NCI-H2196 treated with DMSO at 0.1 percent for 48 hours (cell line): ENCODE data around the gene SLCO1C1.
"Not testable (repeated sequence)": the region's sequence is repeated elsewhere in the genome, so short reads cannot be mapped to it uniquely, and the experiment has no call there.

Source experiments
- DNase-seq: peaks from one replicate; lab custom pipeline; 2025; ENCODE audit not compliant: unreplicated experiment; lab: John Stamatoyannopoulos, UW

SLCO1C1 gene

GRCh38 chr12:20783796-20784357, 88.7 kb downstream of the SLCO1C1 start:
- not testable (repeated sequence) for DNase-seq

DNA sequence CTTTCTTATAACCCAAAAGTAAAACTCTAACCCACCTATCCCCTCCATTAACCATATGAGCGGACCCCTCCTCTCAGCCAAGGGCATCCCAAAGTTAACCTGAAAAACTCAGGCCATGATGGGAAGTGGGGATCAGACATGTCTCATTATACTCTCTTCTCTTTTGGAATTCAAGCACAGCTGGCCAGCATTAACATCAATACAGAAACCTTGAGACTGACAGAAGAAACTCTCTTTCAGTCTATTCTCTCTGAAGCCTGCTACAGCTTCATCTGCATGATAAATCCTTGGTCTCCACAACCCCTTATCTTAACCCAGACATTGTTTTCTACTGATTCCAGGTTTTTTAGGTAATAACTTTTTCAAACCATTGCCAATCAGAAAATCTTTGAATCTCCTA, 97.8 kb downstream of the SLCO1C1 start:
- DNase-seq = no peak

DNA sequence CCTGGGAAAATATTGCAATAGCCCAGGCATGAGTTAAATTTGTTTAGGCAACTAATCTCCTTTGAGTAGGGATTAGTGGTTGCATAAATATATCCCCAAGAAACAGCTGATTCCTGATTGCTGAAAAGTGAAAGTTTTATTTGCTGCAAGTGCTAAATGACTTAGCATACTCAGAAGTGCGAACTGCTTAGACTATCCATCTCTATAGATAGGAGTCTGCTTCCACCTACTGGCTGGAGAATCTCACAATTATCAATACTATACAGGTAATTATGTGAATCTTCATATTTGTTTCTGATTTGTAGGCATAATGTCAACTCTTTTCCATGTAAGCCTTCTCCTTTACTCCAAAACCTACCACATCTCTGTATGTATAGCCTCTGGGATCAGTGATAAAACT, 103.4 kb downstream of the SLCO1C1 start:
- DNase-seq = no peak

GRCh38 chr12:20800160-20800559, 105.0 kb downstream of the SLCO1C1 start:
- DNase-seq = no peak

DNA sequence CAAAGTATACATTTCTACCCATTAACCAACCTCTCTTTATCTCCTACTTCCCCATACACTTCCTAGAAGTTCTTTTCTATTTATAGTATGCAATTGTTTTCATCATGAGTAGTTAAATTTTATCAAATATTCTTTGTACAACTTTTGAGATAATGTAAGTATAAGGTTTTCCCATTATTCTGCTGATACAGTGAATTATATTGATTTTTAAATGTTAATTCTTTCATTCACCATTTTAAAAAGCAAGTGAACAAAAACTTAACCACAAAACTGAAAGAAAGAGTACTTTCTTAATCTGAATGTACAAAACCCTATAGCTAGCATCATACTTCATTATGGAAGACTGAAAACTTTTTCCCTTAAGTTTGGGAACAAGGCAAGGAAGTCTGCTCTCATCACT, 105.9 kb downstream of the SLCO1C1 start:
- no peak for DNase-seq
